Peyer's patch (tissue), 4 donors: ENCODE data around the gene SRSF1. TPM values are rescaled to one million over a fixed set of nuclear protein-coding genes. Genes with fewer than 3 reads are reported as not detected.

Experiments
- DNase-seq, 3 donors: peaks; one replicate each; pipeline ENCODE4 v3.0.0-alpha.2; 2017 to 2019
- H3K27ac ChIP-seq, 4 donors: fragments of 200-600 bp; sonication (generic); one replicate each; pipeline ENCODE4 v1.5.1; 2016 to 2019
- H3K27me3 ChIP-seq, 2 donors: fragments of 200-600 bp; sonication (generic); one replicate each; pipeline ENCODE4 v1.5.1; 2019
- H3K36me3 ChIP-seq, 3 donors: fragments of 200-600 bp; sonication (generic); one replicate each; pipeline ENCODE4 v1.5.1; 2016 to 2019
- H3K4me1 ChIP-seq, 4 donors: fragments of 200-600 bp; sonication (generic); one replicate each; pipeline ENCODE4 v1.5.1; 2016 to 2019
- H3K4me3 ChIP-seq, 4 donors: fragments of 200-600 bp; sonication (generic); 1 replicate in 3 of 4; 2 replicates in 1 of 4; pipeline ENCODE4 v1.5.1; 2016 to 2019; ENCODE audit warnings: mild to moderate bottlenecking in 1 of 4
- H3K9me3 ChIP-seq, 4 donors: fragments of 200-600 bp; sonication (generic); one replicate each; pipeline ENCODE4 v1.5.1; 2016 to 2019; ENCODE audit warnings: mild to moderate bottlenecking in 1 of 4
- POLR2A ChIP-seq, 2 donors: fragments of 450-650 bp; IDR thresholded peaks; one replicate each; pipeline ENCODE4 v1.5.1; 2017; ENCODE audit warnings: antibody characterized with exemption in 2 of 2, mild to moderate bottlenecking in 2 of 2, moderate library complexity in 2 of 2
- total RNA-seq, 4 donors: library from RNA; depleted of rRNA; stranded (reverse); fragments of >200 nt; gene quantifications; one replicate each; pipeline ENCODE4 v1.1.0, GENCODE V29; 2016
- TF ChIP-seq, protein P1 (sequence below), 6 experiments: fragments of 450-650 bp in 4 of 6; fragments of 200-600 bp in 2 of 6; sonication (generic) in 1 of 6; IDR thresholded peaks; one replicate each; pipeline ENCODE4 v1.5.1; 2017 to 2019; ENCODE audit warnings: antibody characterized with exemption in 6 of 6, mild to moderate bottlenecking in 3 of 6, moderate library complexity in 1 of 6

The SRSF1 gene
- total RNA-seq, 4 donors from 2014 or later = 121 to 336 (median 155) TPM

DNA sequence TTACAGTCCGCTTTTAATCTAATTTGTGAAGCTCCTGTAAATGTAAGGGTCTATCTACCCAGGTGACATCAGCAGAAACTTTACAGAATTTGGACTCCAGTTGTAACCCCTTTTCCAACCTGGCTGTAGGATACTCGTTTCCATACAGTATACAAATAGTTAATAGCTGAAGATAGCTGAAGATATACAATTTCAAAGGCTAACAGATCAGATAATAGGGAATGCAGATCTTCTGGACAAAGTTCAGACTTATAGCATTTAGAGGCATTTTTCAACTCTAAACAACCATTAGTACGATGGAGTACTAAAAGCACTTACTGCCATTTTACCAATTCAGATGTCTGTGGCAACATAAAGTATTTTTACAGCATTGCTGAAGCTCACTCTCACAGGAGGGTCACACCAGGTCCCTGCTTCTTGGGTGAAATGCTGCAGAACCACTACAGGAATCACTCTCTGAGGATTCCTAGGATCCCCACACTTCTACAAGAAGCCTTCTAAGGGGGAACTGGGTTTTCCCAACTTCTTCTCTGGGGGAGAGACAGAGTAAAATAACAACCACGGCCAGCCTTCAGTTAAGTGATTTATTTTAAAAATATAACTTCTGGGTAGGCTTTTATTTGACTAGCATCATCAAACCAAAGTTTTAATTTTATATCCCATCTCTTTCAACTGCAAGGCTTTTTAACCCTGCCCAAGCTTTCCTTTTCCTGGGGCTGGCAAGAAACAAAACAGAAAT, 21.9 kb downstream of the SRSF1 start:
- Histone ChIP-seq H3K9me3 (no peaks in the 10 kb centered on the region), H3K27me3 (no peaks in the 10 kb centered on the region), H3K36me3 (peaks cover 0 to 16% (median 0%) of the 10 kb centered on the region in 3 donors), H3K4me1 (peaks cover 0 to 58% (median 7%) of the 10 kb centered on the region in 4 donors), H3K4me3 (peak overlapping the region in 1 of 4 donors; percentile 0), H3K27ac (peak overlapping the region in 2 of 4 donors; percentile 1 to 97)
- TF ChIP-seq, protein P1, sequence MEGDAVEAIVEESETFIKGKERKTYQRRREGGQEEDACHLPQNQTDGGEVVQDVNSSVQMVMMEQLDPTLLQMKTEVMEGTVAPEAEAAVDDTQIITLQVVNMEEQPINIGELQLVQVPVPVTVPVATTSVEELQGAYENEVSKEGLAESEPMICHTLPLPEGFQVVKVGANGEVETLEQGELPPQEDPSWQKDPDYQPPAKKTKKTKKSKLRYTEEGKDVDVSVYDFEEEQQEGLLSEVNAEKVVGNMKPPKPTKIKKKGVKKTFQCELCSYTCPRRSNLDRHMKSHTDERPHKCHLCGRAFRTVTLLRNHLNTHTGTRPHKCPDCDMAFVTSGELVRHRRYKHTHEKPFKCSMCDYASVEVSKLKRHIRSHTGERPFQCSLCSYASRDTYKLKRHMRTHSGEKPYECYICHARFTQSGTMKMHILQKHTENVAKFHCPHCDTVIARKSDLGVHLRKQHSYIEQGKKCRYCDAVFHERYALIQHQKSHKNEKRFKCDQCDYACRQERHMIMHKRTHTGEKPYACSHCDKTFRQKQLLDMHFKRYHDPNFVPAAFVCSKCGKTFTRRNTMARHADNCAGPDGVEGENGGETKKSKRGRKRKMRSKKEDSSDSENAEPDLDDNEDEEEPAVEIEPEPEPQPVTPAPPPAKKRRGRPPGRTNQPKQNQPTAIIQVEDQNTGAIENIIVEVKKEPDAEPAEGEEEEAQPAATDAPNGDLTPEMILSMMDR (IDR thresholded peaks at IDR 0.05) = no peak
- TF ChIP-seq POLR2A (IDR thresholded peaks at IDR 0.05) = no peak
- no peak for DNase-seq

DNA sequence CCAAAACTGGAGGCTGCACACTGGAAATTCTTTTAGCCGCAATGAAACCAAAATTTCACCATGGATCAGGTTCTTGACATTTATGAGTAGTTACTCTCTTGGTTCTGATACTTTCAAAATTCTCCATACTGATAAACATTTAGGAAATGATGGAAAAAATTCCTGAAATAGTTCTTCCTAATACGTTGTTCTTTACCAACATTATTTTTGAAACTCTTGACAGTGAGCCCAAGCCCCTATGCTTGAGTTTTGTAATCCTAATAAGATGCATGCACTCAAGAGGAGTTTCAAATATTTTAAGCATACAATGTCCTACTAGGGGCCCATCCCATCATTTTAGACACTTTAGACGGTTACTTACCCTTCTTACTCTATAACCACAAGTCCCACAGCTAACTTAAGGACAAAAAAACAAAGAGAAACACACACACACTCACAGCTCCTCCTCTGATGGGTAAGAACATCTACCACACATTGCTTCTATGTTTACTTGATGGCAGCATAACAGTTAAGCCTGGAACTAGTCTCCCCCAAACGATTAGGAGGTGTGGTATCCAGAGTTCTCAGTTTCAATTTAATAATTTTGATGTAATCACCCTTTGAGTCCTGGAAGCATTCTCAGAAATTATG, 22.7 kb downstream of the SRSF1 start:
- TF ChIP-seq, protein P1 (IDR thresholded peaks at IDR 0.05) = no peak
- TF ChIP-seq POLR2A (IDR thresholded peaks at IDR 0.05) = no peak
- Histone ChIP-seq H3K4me3 (peak overlapping the region in 1 of 4 donors; percentile 0), H3K27ac (peak overlapping the region in 2 of 4 donors; percentile 1 to 97), H3K27me3 (no peaks in the 10 kb centered on the region), H3K4me1 (peaks cover 0 to 55% (median 7%) of the 10 kb centered on the region in 4 donors), H3K9me3 (no peaks in the 10 kb centered on the region), H3K36me3 (peaks cover 0 to 23% (median 0%) of the 10 kb centered on the region in 3 donors)
- no peak for DNase-seq

DNA sequence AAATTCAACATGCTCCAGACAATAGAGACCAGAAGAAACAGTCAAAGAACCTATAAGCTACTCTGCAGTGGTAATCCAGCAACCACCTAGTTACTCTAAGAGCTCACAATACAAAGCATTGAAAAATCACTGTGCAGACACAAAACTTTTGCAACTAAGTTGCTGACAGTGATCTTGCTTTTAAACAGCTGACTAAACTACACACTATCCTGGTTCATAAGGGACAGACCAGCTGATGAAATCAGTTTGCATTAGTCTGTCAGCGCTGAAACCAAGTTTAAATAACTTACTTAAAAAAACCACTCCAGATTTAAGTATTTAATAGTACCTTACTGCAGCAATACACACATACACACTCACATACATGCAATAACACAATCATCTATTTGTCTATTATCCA, 23.6 kb downstream of the SRSF1 start:
- Histone ChIP-seq H3K4me1 (peaks cover 0 to 46% (median 7%) of the 10 kb centered on the region in 4 donors), H3K36me3 (peaks cover 0 to 32% (median 0%) of the 10 kb centered on the region in 3 donors), H3K27ac (no peak overlapping the region), H3K4me3 (no peak overlapping the region), H3K9me3 (no peaks in the 10 kb centered on the region), H3K27me3 (no peaks in the 10 kb centered on the region)
- no peak for DNase-seq
- TF ChIP-seq, protein P1 (IDR thresholded peaks at IDR 0.05) = no peak
- TF ChIP-seq POLR2A (IDR thresholded peaks at IDR 0.05) = no peak

DNA sequence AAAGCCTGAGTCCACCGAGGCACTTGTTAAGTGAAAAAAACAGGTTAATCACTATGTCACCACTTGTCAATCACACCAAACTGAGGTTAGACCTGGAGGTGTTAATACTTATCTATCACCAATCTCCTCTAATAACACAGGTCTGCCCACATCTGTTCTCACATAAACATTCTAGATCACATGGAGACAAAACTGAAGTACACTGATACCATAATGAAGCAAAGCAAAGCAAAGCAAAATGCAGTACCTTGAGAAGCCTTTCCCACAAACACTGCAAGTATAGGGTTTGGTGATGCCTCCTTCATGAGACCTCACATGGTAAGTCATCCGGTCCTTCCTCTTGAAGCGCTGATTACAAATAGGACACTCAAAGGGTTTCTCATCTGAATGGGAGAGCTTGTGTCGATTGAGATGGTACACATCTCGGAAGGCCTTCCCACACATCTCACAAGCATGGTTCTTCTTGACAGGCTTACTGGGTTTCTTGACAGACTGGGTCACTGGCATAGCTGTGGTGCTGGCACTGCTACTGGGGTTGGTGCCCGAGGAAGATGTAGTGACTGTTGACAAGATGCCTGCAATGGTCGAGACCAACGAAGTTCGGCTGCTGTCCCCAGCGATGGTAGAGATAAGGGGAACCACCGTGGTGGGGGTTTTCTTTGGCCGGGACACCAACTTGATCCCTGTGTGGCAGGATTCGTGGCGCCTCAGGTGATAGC, 24.4 kb downstream of the SRSF1 start:
- Histone ChIP-seq H3K9me3 (no peaks in the 10 kb centered on the region), H3K27ac (no peak overlapping the region), H3K27me3 (no peaks in the 10 kb centered on the region), H3K4me1 (peaks cover 0 to 46% (median 7%) of the 10 kb centered on the region in 4 donors), H3K36me3 (peaks cover 0 to 41% (median 0%) of the 10 kb centered on the region in 3 donors), H3K4me3 (no peak overlapping the region)
- no peak for DNase-seq
- TF ChIP-seq, protein P1 (IDR thresholded peaks at IDR 0.05) = no peak
- no peak for TF ChIP-seq POLR2A (IDR thresholded peaks at IDR 0.05)

DNA sequence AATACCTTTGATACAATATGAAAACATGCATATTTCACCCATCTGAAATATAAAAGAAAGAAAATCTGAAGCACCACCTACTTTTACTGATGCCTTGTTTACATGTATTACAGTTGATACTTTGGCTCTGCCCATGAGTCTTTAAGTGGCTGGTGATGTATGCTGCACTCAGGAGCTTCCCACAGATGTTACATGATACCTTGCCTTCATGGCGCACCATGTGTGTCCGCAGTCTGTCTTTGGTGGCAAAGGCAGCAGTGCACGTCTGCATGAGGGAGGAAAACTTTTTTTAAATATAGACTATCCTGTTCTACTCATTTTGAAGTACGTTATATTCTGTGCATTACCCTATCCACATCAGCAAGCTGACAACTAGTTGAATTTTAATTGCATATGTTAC, 26.5 kb downstream of the SRSF1 start:
- Histone ChIP-seq H3K4me1 (peaks cover 0 to 36% (median 3%) of the 10 kb centered on the region in 4 donors), H3K27ac (no peak overlapping the region), H3K27me3 (no peaks in the 10 kb centered on the region), H3K36me3 (peaks cover 0 to 62% (median 0%) of the 10 kb centered on the region in 3 donors), H3K9me3 (no peaks in the 10 kb centered on the region), H3K4me3 (no peak overlapping the region)
- TF ChIP-seq, protein P1 (IDR thresholded peaks at IDR 0.05) = no peak
- TF ChIP-seq POLR2A (IDR thresholded peaks at IDR 0.05) = no peak
- DNase-seq = no peak
